SU-DHL-6 (cell line): Measurements from ENCODE around the gene PHYHD1.

ENCODE experiments used
- H2AFZ ChIP-seq: fragments of 200-600 bp; sonication (generic); 2 replicates; pipeline ENCODE4 v1.6.1; 2014; ENCODE audit warnings: low read depth, mild to moderate bottlenecking, moderate library complexity, mixed read lengths, antibody characterized with exemption, low read length; ENCODE audit not compliant: severe bottlenecking
- H3F3A ChIP-seq: fragments of 200-600 bp; shearing (Covaris generic); 2 replicates; pipeline ENCODE4 v1.6.0; 2016; ENCODE audit warnings: antibody characterized with exemption, mild to moderate bottlenecking; ENCODE audit not compliant: insufficient read depth
- H3K27ac ChIP-seq: fragments of 200-600 bp; sonication (generic); 2 replicates; pipeline ENCODE4 v1.5.1; 2016; ENCODE audit warnings: low read depth, mild to moderate bottlenecking, low read length, moderate library complexity, mixed read lengths
- H3K27me3 ChIP-seq: fragments of 200-600 bp; sonication (generic), shearing (Covaris generic); 2 replicates; pipeline ENCODE4 v1.6.0; 2014; ENCODE audit warnings: mild to moderate bottlenecking, low read length
- H3K36me3 ChIP-seq: fragments of 200-600 bp; sonication (generic); 2 replicates; pipeline ENCODE4 v1.6.1; 2014; ENCODE audit warnings: mild to moderate bottlenecking, low read length, mixed read lengths
- H3K4me2 ChIP-seq: fragments of 300-600, 200-600 bp; shearing (Covaris generic), sonication (generic); 2 replicates; pipeline ENCODE4 v1.6.0; 2014; ENCODE audit warnings: low read length, low read depth, mild to moderate bottlenecking; ENCODE audit not compliant: poor library complexity, severe bottlenecking
- H3K4me3 ChIP-seq: fragments of 200-600 bp; sonication (generic); 2 replicates; pipeline ENCODE4 v1.5.1; 2014; ENCODE audit warnings: antibody characterized with exemption, low read length, mild to moderate bottlenecking, mixed read lengths; ENCODE audit not compliant: insufficient read depth, poor library complexity, severe bottlenecking
- H3K79me2 ChIP-seq: fragments of 200-600 bp; sonication (generic); 2 replicates; pipeline ENCODE4 v1.6.1; 2014; ENCODE audit warnings: mild to moderate bottlenecking, low read length, moderate library complexity; ENCODE audit not compliant: insufficient read depth
- H3K9ac ChIP-seq: fragments of 200-600 bp; sonication (generic); 2 replicates; pipeline ENCODE4 v1.7.0; 2014; ENCODE audit warnings: mild to moderate bottlenecking, low read length
- H3K9me2 ChIP-seq: fragments of 200-600 bp; sonication (generic); replicated peaks from 2 replicates; pipeline ENCODE4 v1.6.1; 2014; ENCODE audit warnings: low read length; ENCODE audit not compliant: insufficient read depth
- H3K9me3 ChIP-seq: fragments of 200-600 bp; sonication (generic); 2 replicates; pipeline ENCODE4 v1.6.1; 2014; ENCODE audit warnings: low read length, mixed read lengths; ENCODE audit not compliant: insufficient read depth
- H4K20me1 ChIP-seq: fragments of 200-600 bp; sonication (generic); 2 replicates; pipeline ENCODE4 v1.6.1; 2014; ENCODE audit warnings: low read depth, mild to moderate bottlenecking, antibody characterized with exemption, low read length, moderate library complexity, mixed read lengths
- CTCF ChIP-seq: fragments of 200-600 bp; sonication (generic); IDR thresholded peaks from one replicate; pipeline ENCODE4 v1.5.1; 2017; ENCODE audit warnings: antibody characterized with exemption, mild to moderate bottlenecking, low read length, moderate library complexity; ENCODE audit not compliant: insufficient read depth, poor library complexity, severe bottlenecking
- EZH2phosphoT487 ChIP-seq: fragments of 200-600 bp; sonication (generic), shearing (Covaris generic); conservative IDR thresholded peaks from 2 replicates; pipeline ENCODE4 v1.6.1; 2018; ENCODE audit warnings: mild to moderate bottlenecking, antibody characterized with exemption, low read length, moderate library complexity, mixed read lengths

The PHYHD1 gene

GRCh38 chr9:128913995-128914772 is 6.6 kb upstream of the PHYHD1 start:
- Histone ChIP-seq H3K9me3 (no peaks in the 10 kb centered on the region), H3K9ac (no peak overlapping the region), H3F3A (peaks cover 9% of the 10 kb centered on the region), H3K36me3 (no peaks in the 10 kb centered on the region), H3K27me3 (no peaks in the 10 kb centered on the region), H3K27ac (no peak overlapping the region), H3K79me2 (peaks cover 22% of the 10 kb centered on the region), H3K4me2 (no peak overlapping the region), H3K9me2 (no peaks in the 10 kb centered on the region), H4K20me1 (no peaks in the 10 kb centered on the region), H3K4me3 (no peak overlapping the region), H2AFZ (no peak overlapping the region)
- TF ChIP-seq CTCF (no peak), EZH2phosphoT487 (no peak)

GRCh38 chr9:128916204-128916603 is 4.6 kb upstream of the PHYHD1 start:
- Histone ChIP-seq H3K4me3 (no peak overlapping the region), H3K9ac (no peak overlapping the region), H3K9me2 (no peaks in the 10 kb centered on the region), H3K27me3 (no peaks in the 10 kb centered on the region), H3K4me2 (no peak overlapping the region), H2AFZ (no peak overlapping the region), H3K36me3 (no peaks in the 10 kb centered on the region), H3K27ac (no peak overlapping the region), H4K20me1 (no peaks in the 10 kb centered on the region), H3F3A (peaks cover 20% of the 10 kb centered on the region), H3K9me3 (no peaks in the 10 kb centered on the region), H3K79me2 (peaks cover 18% of the 10 kb centered on the region)
- TF ChIP-seq EZH2phosphoT487, result no peak
- TF ChIP-seq CTCF, result no peak

GRCh38 chr9:128916745-128917144 is 4.0 kb upstream of the PHYHD1 start:
- Histone ChIP-seq H3F3A (peaks cover 24% of the 10 kb centered on the region), H3K4me2 (no peak overlapping the region), H3K4me3 (no peak overlapping the region), H3K9me2 (no peaks in the 10 kb centered on the region), H3K79me2 (peaks cover 14% of the 10 kb centered on the region), H3K36me3 (no peaks in the 10 kb centered on the region), H3K9ac (no peak overlapping the region), H4K20me1 (no peaks in the 10 kb centered on the region), H3K27me3 (no peaks in the 10 kb centered on the region), H2AFZ (no peak overlapping the region), H3K27ac (no peak overlapping the region), H3K9me3 (no peaks in the 10 kb centered on the region)
- TF ChIP-seq EZH2phosphoT487 (no peak), CTCF (no peak)
